ENCODE results near the gene ABCF3. TPM values are rescaled to one million over a fixed set of nuclear protein-coding genes. Genes with fewer than 3 reads are reported as not detected.
A peak's percentile ranks its signal among the peaks of the same experiment; 100 is the strongest.

The ABCF3 gene, protein sequence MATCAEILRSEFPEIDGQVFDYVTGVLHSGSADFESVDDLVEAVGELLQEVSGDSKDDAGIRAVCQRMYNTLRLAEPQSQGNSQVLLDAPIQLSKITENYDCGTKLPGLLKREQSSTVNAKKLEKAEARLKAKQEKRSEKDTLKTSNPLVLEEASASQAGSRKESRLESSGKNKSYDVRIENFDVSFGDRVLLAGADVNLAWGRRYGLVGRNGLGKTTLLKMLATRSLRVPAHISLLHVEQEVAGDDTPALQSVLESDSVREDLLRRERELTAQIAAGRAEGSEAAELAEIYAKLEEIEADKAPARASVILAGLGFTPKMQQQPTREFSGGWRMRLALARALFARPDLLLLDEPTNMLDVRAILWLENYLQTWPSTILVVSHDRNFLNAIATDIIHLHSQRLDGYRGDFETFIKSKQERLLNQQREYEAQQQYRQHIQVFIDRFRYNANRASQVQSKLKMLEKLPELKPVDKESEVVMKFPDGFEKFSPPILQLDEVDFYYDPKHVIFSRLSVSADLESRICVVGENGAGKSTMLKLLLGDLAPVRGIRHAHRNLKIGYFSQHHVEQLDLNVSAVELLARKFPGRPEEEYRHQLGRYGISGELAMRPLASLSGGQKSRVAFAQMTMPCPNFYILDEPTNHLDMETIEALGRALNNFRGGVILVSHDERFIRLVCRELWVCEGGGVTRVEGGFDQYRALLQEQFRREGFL
- total RNA-seq = 10 to 100 TPM; 46.4 to 90.7 (median 69.8) TPM
- polyA plus RNA-seq = 10 to 100 TPM; 35.3 to 67.3 (median 61.2) TPM
- long read RNA-seq, donor 1, transcript ABCF3-203 (21 exons, 2,624 nt) = major isoform, 6 of 14 reads
- long read RNA-seq, donor 1, partial matches to known transcripts = 5 of 14 reads
- long read RNA-seq, donor 1, other reads (novel, unspliced or antisense) = 0 of 14 reads
- long read RNA-seq, donor 2, partial matches to known transcripts = 0 of 5 reads
- long read RNA-seq, donor 2, other reads (novel, unspliced or antisense) = 0 of 5 reads

DNA sequence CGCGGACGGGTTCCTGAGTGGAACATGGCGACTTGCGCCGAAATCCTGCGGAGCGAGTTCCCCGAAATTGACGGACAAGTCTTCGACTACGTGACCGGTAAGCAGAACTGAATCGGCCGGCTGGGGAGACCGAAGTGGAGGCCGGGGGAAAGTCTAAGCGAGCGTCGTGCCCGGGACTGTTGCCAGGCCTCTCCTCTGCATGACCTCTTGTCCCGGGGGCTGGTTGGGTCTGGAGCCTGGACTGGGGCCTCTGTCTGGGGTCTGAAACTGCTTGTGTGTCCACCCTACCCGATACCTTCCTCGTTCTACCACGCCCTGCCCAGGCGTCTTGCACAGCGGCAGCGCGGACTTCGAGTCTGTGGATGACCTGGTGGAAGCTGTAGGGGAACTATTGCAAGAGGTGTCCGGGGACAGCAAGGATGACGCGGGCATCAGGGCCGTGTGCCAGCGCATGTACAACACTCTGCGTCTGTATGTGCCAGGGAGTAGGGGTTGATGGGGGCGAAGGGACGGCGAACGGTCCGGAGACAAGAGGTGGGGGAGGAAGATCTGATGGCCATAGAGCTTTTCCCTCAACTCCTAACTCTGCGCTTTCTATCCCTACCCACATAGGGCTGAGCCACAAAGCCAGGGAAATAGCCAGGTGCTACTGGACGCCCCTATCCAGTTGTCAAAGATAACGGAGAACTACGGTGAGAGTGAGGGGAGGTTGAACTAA lies at the start of gene ABCF3:
TSS of gene ABCF3 (plus strand) at position 16 of the 718 bp plus-strand sequence. CDS start at position 25, 9 bp downstream.
- DNase-seq = no peak
- peak within 1 kb of the TSS; percentile 82 to 96 (median 86) for H3K4me3 ChIP-seq
- intact Hi-C loops (cut with DNase I; ENCODE audit: low total_unique reads) = loop anchor here (10.0 kb wide), 1 partner anchor 128 kb away; the partner anchor contains the start of gene EIF4G1

DNA sequence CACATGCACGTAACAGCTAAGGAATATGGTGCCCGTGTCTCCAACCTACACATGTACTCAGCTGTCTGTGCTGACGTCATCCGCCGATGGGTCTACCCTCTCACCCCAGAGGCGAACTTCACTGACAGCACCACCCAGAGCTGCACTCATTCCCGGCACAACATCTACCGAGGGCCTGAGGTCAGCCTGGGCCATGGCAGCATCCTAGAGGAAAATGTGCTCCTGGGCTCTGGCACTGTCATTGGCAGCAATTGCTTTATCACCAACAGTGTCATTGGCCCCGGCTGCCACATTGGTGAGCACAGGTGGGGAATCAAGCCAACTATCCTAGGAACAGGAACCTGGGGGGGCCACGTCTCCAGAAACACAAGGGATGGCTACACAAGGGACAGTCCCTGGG lies 45.6 kb upstream of the ABCF3 start:
- Histone ChIP-seq H3K9me3 (no peaks in the 10 kb centered on the region), H3K27ac (no peak overlapping the region), H3K36me3 (peaks cover 8 to 86% (median 75%) of the 10 kb centered on the region in 6 donors), H3K27me3 (replicated peaks in 1 of 7) (no peaks in the 10 kb centered on the region), H3K4me3 (no peak overlapping the region), H3K4me1 (peaks cover 15 to 37% (median 31%) of the 10 kb centered on the region in 6 donors)
- no peak for TF ChIP-seq POLR2A (IDR thresholded peaks at IDR 0.05)
- TF ChIP-seq, protein P1, sequence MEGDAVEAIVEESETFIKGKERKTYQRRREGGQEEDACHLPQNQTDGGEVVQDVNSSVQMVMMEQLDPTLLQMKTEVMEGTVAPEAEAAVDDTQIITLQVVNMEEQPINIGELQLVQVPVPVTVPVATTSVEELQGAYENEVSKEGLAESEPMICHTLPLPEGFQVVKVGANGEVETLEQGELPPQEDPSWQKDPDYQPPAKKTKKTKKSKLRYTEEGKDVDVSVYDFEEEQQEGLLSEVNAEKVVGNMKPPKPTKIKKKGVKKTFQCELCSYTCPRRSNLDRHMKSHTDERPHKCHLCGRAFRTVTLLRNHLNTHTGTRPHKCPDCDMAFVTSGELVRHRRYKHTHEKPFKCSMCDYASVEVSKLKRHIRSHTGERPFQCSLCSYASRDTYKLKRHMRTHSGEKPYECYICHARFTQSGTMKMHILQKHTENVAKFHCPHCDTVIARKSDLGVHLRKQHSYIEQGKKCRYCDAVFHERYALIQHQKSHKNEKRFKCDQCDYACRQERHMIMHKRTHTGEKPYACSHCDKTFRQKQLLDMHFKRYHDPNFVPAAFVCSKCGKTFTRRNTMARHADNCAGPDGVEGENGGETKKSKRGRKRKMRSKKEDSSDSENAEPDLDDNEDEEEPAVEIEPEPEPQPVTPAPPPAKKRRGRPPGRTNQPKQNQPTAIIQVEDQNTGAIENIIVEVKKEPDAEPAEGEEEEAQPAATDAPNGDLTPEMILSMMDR (IDR thresholded peaks at IDR 0.05 in 8 of 11, conservative IDR thresholded peaks at IDR 0.05 in 3 of 11) = no peak
- no peak for TF ChIP-seq POLR2AphosphoS5 (IDR thresholded peaks at IDR 0.05)
- intact Hi-C loops (cut with DNase I; ENCODE audit: low total_unique reads) = no loop called here
- peak; percentile 39 for DNase-seq
- WGBS, 5 donors = 91 to 95% (median 93%) methylated on average over 10 of the region's 10 CpGs

More for the DNA sequence above, at the start of gene ABCF3:
- Histone ChIP-seq H3K4me1 (peaks cover 13 to 50% (median 34%) of the 10 kb centered on the region in 6 donors), H3K27ac (peak within 1 kb of the TSS; percentile 65 to 91 (median 84)), H3K9me3 (no peaks in the 10 kb centered on the region), H3K27me3 (replicated peaks in 1 of 7) (no peaks in the 10 kb centered on the region), H3K36me3 (peaks cover 2 to 78% (median 68%) of the 10 kb centered on the region in 6 donors)
- WGBS, 5 donors = 1% methylated on average over 44 to 45 of the region's 45 CpGs
- TF ChIP-seq, protein P1 (IDR thresholded peaks at IDR 0.05 in 8 of 11, conservative IDR thresholded peaks at IDR 0.05 in 3 of 11) = no peak
- TF ChIP-seq POLR2AphosphoS5 (IDR thresholded peaks at IDR 0.05) (peak; percentile 77 to 96 (median 92)), POLR2A (IDR thresholded peaks at IDR 0.05) (peak in 1 of 3 donors; percentile 69)

DNA sequence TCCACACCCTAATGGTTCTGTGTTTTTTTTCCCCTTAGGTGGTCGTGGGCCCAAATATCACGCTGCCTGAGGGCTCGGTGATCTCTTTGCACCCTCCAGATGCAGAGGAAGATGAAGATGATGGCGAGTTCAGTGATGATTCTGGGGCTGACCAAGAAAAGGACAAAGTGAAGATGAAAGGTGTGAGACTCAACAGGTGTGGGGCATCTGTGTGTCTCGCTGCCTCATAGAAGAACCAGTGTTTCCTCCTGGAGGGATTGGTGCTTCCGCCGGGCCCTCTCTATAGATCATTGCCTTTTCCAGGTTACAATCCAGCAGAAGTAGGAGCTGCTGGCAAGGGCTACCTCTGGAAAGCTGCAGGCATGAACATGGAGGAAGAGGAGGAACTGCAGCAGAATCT lies 43.8 kb upstream of the ABCF3 start:
- no peak overlapping the region for H3K4me3 ChIP-seq
- H3K36me3 ChIP-seq = peaks cover 8 to 100% (median 84%) of the 10 kb centered on the region in 6 donors
- peak overlapping the region in 1 of 8 donors; percentile 26 for H3K27ac ChIP-seq
- no peaks in the 10 kb centered on the region for H3K9me3 ChIP-seq
- TF ChIP-seq, protein P1 (IDR thresholded peaks at IDR 0.05 in 8 of 11, conservative IDR thresholded peaks at IDR 0.05 in 3 of 11) = no peak
- TF ChIP-seq POLR2AphosphoS5 (IDR thresholded peaks at IDR 0.05) = no peak
- no peak for TF ChIP-seq POLR2A (IDR thresholded peaks at IDR 0.05)
- peak; percentile 12 for DNase-seq
- 91 to 97% (median 93%) methylated on average over 7 of the region's 7 CpGs for WGBS, 5 donors
- intact Hi-C loops (cut with DNase I; ENCODE audit: low total_unique reads) = no loop called here
- no peaks in the 10 kb centered on the region for H3K27me3 ChIP-seq (replicated peaks in 1 of 7)
- H3K4me1 ChIP-seq = peaks cover under 1 to 22% (median 21%) of the 10 kb centered on the region in 6 donors
